Measurements from ENCODE around the gene FOXG1. TPM values are rescaled to one million over a fixed set of nuclear protein-coding genes. Genes with fewer than 3 reads are reported as not detected.

FOXG1 gene
- not detected for total RNA-seq

DNA sequence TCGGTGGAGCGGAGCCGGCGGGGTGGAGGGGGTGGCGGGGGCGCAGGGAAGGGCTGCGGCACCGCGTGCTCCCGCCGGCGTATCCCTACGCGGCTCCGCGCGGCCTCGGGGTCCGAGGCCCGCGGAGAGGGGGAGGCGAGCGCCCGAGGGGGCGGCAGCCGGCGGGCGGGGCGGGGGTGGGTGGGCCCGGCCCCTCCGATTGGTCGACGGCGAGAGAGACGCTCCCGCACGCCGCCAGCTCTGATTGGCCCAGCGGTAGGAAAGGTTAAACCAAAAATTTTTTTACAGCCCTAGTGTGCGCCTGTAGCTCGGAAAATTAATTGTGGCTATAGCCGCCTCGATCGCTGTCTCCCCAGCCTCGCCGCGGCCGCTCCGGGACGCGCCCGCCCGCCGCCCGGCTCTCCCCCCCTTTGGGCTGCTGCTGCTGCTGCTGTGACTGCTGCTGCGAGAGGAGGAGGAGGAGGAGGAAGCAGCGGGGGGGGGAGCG lies at the start of gene FOXG1:
TSS of gene FOXG1 (plus strand) at position 319 of the 487 bp plus-strand sequence. CDS start 493 bp downstream, outside the sequence.
- Histone ChIP-seq H3K4me1 (peaks cover 8% of the 10 kb centered on the region), H3K27me3 (peaks cover 22% of the 10 kb centered on the region), H3K4me3 (peak within 1 kb of the TSS; percentile 26 to 43), H3K36me3 (no peaks in the 10 kb centered on the region), H3K27ac (no peak within 1 kb of the TSS), H3K9me3 (no peaks in the 10 kb centered on the region)
- intact Hi-C loops (cut with DNase I): no loop called here
- no peak for DNase-seq (ENCODE audit: extremely low spot score in 2 of 2)
- TF ChIP-seq POLR2A (IDR thresholded peaks at IDR 0.05) (no peak), POLR2AphosphoS5 (IDR thresholded peaks at IDR 0.05; ENCODE audit: insufficient read depth in 1 of 2, low read depth in 1 of 2) (no peak)
- TF ChIP-seq, protein P1, sequence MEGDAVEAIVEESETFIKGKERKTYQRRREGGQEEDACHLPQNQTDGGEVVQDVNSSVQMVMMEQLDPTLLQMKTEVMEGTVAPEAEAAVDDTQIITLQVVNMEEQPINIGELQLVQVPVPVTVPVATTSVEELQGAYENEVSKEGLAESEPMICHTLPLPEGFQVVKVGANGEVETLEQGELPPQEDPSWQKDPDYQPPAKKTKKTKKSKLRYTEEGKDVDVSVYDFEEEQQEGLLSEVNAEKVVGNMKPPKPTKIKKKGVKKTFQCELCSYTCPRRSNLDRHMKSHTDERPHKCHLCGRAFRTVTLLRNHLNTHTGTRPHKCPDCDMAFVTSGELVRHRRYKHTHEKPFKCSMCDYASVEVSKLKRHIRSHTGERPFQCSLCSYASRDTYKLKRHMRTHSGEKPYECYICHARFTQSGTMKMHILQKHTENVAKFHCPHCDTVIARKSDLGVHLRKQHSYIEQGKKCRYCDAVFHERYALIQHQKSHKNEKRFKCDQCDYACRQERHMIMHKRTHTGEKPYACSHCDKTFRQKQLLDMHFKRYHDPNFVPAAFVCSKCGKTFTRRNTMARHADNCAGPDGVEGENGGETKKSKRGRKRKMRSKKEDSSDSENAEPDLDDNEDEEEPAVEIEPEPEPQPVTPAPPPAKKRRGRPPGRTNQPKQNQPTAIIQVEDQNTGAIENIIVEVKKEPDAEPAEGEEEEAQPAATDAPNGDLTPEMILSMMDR (IDR thresholded peaks at IDR 0.05): no peak

DNA sequence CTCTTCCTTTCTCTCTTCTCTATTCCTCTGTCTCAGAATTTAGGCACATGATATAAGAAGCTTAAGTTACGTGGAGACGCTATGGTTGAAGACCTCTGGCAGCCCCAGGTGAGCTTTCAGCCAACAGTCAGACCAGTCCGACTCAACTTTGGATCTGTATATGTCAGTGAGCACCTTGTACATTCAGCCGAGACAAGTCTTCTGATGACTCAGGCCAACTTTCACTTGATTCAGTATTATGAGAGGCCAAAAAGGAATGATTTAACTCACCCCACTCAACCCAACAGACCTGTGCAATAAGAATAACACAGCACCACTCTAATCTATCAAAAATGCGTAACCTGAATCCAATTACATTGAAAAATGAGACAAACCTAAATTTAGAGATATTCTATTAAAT lies 47.5 kb upstream of the FOXG1 start:
- TF ChIP-seq POLR2A (IDR thresholded peaks at IDR 0.05) (no peak), POLR2AphosphoS5 (IDR thresholded peaks at IDR 0.05; ENCODE audit: insufficient read depth in 1 of 2, low read depth in 1 of 2) (no peak)
- TF ChIP-seq, protein P1 (IDR thresholded peaks at IDR 0.05): no peak

DNA sequence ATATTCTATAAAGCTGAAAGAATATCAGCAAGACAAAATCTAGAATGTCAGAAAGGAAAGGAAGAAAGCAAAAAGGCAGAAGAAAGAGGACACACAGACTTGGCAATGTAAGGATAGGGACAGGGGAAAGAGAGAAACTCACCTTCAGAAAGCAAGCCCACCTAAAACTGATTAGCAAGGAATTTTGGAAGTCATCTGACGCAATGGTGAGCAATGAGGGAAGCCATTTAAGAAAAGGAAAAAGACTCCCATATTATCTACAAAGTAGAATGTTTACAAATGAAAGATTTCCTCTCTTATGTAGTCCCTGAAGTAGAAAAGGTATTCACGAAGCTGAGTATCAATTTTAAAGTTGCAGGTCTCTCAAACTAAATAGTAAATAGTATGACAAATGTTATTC lies 35.2 kb upstream of the FOXG1 start:
- intact Hi-C loops (cut with DNase I): no loop called here
- no peaks in the 10 kb centered on the region for H3K27me3 ChIP-seq
- TF ChIP-seq POLR2AphosphoS5 (IDR thresholded peaks at IDR 0.05; ENCODE audit: insufficient read depth in 1 of 2, low read depth in 1 of 2) (no peak), POLR2A (IDR thresholded peaks at IDR 0.05) (no peak)
- TF ChIP-seq, protein P1 (IDR thresholded peaks at IDR 0.05): no peak
- H3K9me3 ChIP-seq: no peaks in the 10 kb centered on the region
- no peak overlapping the region for H3K4me3 ChIP-seq
- no peaks in the 10 kb centered on the region for H3K4me1 ChIP-seq
- no peak for DNase-seq (ENCODE audit: extremely low spot score in 2 of 2)
- no peaks in the 10 kb centered on the region for H3K36me3 ChIP-seq
- no peak overlapping the region for H3K27ac ChIP-seq

More for the DNA sequence above, 47.5 kb upstream of the FOXG1 start:
- intact Hi-C loops (cut with DNase I): no loop called here
- H3K4me1 ChIP-seq: no peaks in the 10 kb centered on the region
- no peak overlapping the region for H3K4me3 ChIP-seq
- no peaks in the 10 kb centered on the region for H3K27me3 ChIP-seq
- DNase-seq (ENCODE audit: extremely low spot score in 2 of 2): no peak
- H3K9me3 ChIP-seq: no peaks in the 10 kb centered on the region
- no peaks in the 10 kb centered on the region for H3K36me3 ChIP-seq
- no peak overlapping the region for H3K27ac ChIP-seq

DNA sequence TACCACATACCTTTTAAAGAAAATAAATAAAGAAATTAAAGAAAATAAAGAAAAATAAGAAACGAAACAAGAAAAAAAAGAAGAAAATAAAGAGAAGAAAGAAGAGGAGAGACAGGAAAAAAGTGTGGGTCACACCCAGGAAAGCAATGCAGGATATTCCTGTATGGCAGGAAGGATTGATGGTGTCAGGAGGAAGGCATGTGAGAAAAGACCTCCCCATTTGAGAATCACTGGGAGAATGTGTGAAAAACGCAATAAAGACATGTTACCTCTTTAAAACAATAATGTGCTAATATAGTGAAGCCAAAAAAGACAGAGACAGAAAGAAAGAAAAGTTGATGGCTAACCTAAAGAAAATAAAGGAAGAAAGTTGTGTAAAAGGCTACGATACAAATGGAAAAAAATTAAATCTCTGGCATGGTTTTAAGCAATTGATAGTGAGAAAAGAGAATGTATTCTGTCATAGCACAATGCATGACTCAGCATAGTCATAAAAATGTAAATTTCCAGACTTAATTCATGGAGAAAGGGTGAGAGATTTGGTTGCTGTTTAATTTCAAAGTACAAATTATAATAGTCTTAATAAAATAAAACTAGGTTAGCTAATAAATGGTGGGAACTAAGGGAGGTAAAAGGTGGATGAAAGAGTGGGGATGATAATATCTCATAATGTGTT lies 24.3 kb upstream of the FOXG1 start:
- H3K4me1 ChIP-seq: no peaks in the 10 kb centered on the region
- no peak overlapping the region for H3K27ac ChIP-seq
- H3K36me3 ChIP-seq: no peaks in the 10 kb centered on the region
- no peaks in the 10 kb centered on the region for H3K9me3 ChIP-seq
- H3K4me3 ChIP-seq: no peak overlapping the region
- no peak for DNase-seq (ENCODE audit: extremely low spot score in 2 of 2)
- H3K27me3 ChIP-seq: no peaks in the 10 kb centered on the region
- TF ChIP-seq, protein P1 (IDR thresholded peaks at IDR 0.05): no peak
- no peak for TF ChIP-seq POLR2A (IDR thresholded peaks at IDR 0.05)
- no peak for TF ChIP-seq POLR2AphosphoS5 (IDR thresholded peaks at IDR 0.05; ENCODE audit: insufficient read depth in 1 of 2, low read depth in 1 of 2)
- intact Hi-C loops (cut with DNase I): no loop called here

DNA sequence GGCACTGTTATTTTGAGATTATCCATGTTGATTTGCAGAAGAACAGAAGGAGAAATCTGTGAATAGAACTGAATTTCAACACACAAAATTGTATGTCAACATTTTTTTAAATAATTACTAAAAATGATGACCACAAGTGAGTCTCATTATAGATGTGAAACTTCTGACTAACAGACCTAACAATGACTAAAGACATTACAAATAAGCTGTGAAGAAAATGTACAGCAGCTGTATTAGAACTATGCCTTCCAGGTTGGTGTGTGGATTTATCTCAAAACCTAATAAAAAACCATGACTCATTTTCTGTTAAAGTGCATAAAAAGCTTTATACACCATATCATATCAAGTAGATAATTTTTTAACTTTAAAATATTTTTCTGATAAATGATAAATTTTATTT lies 22.5 kb upstream of the FOXG1 start:
- no peak for TF ChIP-seq POLR2AphosphoS5 (IDR thresholded peaks at IDR 0.05; ENCODE audit: insufficient read depth in 1 of 2, low read depth in 1 of 2)
- no peak for TF ChIP-seq POLR2A (IDR thresholded peaks at IDR 0.05)
- TF ChIP-seq, protein P1 (IDR thresholded peaks at IDR 0.05): no peak
- Histone ChIP-seq H3K4me3 (no peak overlapping the region), H3K9me3 (no peaks in the 10 kb centered on the region), H3K27ac (no peak overlapping the region), H3K36me3 (no peaks in the 10 kb centered on the region), H3K27me3 (no peaks in the 10 kb centered on the region), H3K4me1 (no peaks in the 10 kb centered on the region)
- DNase-seq (ENCODE audit: extremely low spot score in 2 of 2): no peak
- intact Hi-C loops (cut with DNase I): no loop called here

Data from vagina (tissue), 2 donors.